ENCODE results near the gene CRIM1.

The CRIM1 gene

DNA sequence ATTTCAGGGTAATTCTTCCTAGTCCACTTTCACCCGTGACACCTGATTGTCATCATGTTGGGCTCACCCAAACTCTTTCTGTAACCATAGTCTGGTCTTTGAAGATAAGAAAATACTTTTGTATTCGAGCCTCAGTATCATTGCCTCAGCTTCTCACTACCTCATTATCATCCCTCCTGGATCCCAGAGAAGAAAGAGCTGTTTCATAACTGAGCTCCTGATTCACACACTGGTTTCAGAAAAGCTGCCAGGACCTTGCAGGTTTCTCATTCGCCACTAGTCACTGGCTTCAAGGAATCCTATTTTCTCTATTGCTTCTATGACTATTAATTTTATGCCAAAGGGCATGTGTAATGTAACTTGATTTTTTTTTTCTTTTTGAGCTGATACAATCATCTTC is 2.9 kb upstream of the CRIM1 start:
- Histone ChIP-seq H3K27ac (peak overlapping the region in 1 of 2 donors; percentile 96), H3K4me3 (no peak overlapping the region)
- no peak for DNase-seq (ENCODE audit: low spot score)
- TF ChIP-seq, protein P1, sequence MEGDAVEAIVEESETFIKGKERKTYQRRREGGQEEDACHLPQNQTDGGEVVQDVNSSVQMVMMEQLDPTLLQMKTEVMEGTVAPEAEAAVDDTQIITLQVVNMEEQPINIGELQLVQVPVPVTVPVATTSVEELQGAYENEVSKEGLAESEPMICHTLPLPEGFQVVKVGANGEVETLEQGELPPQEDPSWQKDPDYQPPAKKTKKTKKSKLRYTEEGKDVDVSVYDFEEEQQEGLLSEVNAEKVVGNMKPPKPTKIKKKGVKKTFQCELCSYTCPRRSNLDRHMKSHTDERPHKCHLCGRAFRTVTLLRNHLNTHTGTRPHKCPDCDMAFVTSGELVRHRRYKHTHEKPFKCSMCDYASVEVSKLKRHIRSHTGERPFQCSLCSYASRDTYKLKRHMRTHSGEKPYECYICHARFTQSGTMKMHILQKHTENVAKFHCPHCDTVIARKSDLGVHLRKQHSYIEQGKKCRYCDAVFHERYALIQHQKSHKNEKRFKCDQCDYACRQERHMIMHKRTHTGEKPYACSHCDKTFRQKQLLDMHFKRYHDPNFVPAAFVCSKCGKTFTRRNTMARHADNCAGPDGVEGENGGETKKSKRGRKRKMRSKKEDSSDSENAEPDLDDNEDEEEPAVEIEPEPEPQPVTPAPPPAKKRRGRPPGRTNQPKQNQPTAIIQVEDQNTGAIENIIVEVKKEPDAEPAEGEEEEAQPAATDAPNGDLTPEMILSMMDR (IDR thresholded peaks at IDR 0.05): no peak

DNA sequence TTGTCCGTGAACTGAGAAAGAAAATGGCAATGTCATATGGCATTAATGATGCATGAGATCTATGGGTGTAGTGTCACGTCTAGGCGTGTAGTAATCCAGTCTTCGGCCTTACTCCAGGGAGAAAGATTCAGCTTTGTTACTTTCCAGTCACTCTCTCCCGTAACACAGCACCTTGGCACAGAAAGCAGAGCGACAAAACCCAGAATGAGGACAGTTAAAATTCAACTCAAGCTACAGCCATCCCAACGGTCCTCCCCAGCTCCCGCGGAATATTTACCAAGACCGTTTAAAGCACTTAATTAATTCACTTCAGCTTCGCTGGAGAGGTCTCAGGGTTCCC is 797 bp upstream of the CRIM1 start:
- peak overlapping the region; percentile 89 to 96 for H3K27ac ChIP-seq
- DNase-seq (ENCODE audit: low spot score): no peak

DNA sequence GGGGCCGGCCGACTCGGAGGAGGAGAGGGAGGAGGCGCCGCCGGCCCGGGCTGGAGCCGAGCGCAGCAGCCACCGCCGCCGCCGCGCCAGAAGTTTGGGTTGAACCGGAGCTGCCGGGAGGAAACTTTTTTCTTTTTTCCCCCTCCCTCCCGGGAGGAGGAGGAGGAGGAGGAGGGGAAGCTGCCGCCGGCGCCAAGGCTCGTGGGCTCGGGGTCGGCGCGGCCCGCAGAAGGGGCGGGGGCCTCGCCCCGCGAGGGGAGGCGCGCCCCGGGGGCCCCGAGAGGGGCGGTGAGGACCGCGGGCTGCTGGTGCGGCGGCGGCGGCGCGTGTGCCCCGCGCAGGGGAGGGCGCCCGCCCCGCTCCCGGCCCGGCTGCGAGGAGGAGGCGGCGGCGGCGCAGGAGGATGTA is 316 bp downstream of the CRIM1 start:
- TF ChIP-seq, protein P1 (IDR thresholded peaks at IDR 0.05): no peak
- peak overlapping the region; percentile 89 to 96 for H3K27ac ChIP-seq
- no peak for DNase-seq (ENCODE audit: low spot score)
- H3K4me3 ChIP-seq: peak overlapping the region; percentile 97

More for the DNA sequence above, 797 bp upstream of the CRIM1 start:
- TF ChIP-seq, protein P1 (IDR thresholded peaks at IDR 0.05): no peak
- peak overlapping the region; percentile 97 for H3K4me3 ChIP-seq

DNA sequence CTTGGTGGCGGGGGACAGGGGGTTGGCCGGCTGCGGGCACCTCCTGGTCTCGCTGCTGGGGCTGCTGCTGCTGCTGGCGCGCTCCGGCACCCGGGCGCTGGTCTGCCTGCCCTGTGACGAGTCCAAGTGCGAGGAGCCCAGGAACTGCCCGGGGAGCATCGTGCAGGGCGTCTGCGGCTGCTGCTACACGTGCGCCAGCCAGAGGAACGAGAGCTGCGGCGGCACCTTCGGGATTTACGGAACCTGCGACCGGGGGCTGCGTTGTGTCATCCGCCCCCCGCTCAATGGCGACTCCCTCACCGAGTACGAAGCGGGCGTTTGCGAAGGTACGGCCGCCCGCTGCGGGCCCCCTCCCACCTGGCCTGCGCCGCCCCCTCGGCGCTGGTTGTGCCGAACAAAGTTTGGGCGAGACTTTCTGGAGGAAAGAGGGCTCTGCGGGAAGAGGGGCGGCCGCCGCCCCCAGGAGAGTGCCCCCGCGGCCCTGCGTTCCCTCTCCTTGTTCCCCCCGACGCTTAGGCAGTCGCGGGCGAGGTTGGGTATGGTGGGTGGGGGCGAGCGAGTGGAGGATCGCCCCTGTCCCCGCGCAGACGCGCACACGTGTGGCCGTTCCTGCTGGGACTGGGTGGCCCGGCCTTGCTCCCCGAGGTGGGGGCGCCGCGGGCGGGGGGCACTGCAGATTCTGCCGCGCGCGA is 866 bp downstream of the CRIM1 start:
- TF ChIP-seq, protein P1 (IDR thresholded peaks at IDR 0.05): no peak
- Histone ChIP-seq H3K4me3 (peak overlapping the region; percentile 97), H3K27ac (peak overlapping the region; percentile 89 to 96)
- peak; percentile 79 for DNase-seq (ENCODE audit: low spot score)

DNA sequence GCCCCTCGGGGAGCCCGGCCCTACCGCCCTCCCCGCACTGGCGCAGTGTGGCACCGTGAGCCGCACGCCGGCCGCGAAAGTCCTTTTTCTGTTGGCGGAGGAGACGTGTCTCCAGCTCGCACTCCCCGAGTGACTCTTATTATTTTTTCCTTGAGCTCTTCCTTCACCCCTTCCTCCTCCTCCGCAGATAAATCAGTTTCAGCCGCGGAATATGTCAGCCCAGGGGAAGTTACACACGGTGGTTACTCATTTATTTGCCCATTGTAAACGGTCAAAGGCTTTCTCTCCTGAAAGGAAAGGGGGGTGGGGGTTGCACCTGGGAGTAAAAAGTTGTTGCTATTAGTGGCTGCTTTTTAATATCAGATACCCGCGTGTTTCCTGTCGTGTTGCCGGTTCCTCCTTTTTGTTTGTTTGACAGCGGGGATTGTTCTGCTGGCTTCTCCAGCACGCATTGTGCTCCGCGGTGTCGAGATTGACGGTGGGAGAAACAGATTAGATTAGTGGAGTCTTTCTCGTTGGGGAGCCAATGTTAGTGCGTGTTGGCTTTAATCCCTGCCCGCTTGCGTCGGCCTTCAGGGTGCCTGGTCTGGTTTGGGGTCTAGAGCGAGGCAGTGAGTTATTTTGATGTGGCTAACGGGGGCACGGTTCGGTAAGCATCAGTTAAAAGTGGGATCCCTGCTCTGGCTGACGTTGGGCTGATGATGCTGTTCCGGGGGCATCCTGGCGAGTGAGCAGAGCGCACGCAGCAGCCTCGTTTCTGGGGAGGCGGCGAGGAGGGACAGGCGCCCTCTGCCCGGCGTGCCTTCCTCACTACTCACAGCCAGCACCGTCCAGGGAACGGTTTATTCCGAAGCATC is 1.6 kb downstream of the CRIM1 start:
- DNase-seq (ENCODE audit: low spot score): peak; percentile 80
- peak overlapping the region; percentile 89 to 96 for H3K27ac ChIP-seq
- TF ChIP-seq, protein P1 (IDR thresholded peaks at IDR 0.05): no peak
- H3K4me3 ChIP-seq: peak overlapping the region; percentile 97

DNA sequence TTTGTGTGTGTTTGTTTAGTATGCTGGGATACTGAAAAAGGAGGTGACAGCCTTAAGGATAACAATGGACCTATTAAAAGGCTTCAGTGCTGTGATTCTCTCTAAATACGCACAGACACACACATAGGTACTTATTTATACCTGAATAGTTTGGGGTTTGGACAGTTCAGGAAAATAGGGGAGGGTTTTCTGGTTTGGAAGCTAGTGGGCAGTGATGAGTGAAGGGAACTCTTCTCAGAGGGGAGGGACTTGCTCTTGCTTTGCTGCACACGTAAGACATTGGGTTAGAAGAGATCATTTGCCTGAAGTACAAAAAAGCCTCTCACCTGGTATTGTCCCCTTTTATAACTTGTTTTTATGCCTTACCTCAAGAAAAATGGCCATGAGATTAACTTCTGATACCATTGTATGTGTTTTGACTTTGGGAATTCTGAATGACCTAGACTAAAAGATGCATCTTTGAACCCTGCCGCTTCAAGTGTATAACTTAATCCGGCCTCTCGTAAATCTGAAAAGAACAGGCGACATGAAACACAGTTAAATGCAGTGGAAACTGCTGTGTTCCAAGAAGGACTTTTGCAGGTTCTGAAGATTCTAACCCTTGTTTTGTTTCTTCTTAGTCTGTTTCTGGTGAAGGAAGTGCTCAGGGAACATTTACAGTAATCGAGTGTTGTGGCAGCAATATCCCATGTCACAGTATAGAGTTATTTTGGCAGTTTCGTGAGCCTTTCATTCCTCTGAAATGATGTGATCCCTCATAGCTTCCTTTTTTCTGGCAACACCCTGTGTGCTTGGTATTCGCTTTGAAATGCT is 2.5 kb downstream of the CRIM1 start:
- no peak for DNase-seq (ENCODE audit: low spot score)
- peak overlapping the region; percentile 89 to 96 for H3K27ac ChIP-seq
- TF ChIP-seq, protein P1 (IDR thresholded peaks at IDR 0.05): peak; percentile 50
- peak overlapping the region; percentile 97 for H3K4me3 ChIP-seq

Data from coronary artery (tissue), 2 donors.